Activated CD4-positive, CD25-positive, alpha-beta regulatory T cell treated with anti-CD3 and anti-CD28 coated beads, Interleukin-2, amount 50 U/mL, for 24 hours (primary cell): ENCODE data around the gene REEP2.

Source experiments
- ATAC-seq, 2 donors: fragments of 150-1000 bp; cut with Tn5 transposase; one replicate each; pipeline ENCODE4 v1.10.0; 2021; ENCODE audit warnings: mild to moderate bottlenecking in 1 of 2, moderate library complexity in 1 of 2

Gene REEP2

DNA sequence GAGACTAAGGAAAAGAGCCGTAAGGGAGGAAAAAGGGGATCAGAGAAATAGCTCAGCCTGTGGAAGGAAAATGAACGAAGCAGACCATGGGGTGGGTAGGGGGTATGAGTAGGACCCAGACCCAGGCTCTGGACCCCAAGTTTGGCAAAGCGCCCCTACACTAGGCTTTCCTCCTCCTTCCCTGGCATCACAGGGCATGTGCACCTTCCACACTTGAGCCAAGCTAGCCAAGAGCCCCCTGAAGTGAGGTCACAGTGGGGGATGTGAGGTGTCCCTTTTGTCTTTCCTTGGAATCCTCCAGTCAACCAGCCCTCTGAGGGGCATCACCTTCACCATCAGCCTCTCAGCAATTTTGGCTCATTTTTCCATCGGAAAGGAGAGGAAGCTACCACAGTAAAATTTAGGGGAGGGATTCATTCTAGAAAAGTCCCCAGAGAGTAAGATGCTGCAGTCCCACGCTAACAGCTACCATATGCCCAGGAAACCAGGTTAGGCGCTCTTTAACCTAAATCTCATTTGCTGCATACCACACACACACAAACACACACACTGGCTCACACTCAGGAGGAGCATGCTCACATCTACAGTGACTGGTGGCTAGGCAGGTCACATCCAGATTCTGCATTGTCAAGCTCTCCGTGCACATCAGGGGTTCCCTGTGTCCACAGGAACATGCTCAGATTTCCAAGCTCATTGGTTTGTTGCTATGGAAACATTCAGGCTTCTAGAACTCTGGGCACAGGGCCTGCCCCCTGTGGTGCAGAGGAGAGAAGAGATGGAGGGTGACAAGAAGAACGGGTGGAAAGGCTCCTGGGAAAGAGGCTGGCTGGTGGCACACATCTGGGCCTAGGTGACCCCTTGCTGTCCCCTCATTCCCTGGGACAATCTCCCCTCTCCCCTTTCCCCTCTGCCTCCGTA, 9.9 kb downstream of the REEP2 start:
- ATAC-seq: no peak

- peak; percentile 83 to 86 for ATAC-seq
Observed at GRCh38 chr5:138449501-138450239, 10.8 kb downstream of the REEP2 start.

DNA sequence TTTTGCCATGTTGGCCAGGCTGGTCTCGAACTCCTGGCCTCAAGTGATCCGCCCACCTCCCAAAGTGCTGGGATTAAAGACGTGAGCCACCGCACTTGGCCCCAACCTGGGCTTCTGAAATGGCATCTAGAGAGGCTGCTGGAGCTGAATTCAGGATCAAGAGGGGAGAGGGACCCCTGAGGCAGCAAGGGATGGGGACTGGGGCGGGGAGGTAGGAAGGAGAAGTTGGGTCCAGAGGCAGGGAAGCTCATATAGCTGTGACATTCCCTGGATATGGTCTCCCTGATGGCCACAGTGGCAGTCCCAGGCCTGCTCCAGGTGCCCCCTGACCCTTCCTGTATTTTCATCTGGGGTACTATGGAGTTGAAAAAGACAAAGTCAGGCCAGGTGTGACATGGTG, 12.1 kb downstream of the REEP2 start:
- ATAC-seq: no peak

GRCh38 chr5:138452720-138453119, 13.9 kb downstream of the REEP2 start:
- ATAC-seq: no peak

- no peak for ATAC-seq
Observed at GRCh38 chr5:138453590-138453989, 14.7 kb downstream of the REEP2 start.

GRCh38 chr5:138454121-138454520, 15.3 kb downstream of the REEP2 start:
- no peak for ATAC-seq

- no peak for ATAC-seq
Observed at GRCh38 chr5:138455232-138455930, 16.5 kb downstream of the REEP2 start.

DNA sequence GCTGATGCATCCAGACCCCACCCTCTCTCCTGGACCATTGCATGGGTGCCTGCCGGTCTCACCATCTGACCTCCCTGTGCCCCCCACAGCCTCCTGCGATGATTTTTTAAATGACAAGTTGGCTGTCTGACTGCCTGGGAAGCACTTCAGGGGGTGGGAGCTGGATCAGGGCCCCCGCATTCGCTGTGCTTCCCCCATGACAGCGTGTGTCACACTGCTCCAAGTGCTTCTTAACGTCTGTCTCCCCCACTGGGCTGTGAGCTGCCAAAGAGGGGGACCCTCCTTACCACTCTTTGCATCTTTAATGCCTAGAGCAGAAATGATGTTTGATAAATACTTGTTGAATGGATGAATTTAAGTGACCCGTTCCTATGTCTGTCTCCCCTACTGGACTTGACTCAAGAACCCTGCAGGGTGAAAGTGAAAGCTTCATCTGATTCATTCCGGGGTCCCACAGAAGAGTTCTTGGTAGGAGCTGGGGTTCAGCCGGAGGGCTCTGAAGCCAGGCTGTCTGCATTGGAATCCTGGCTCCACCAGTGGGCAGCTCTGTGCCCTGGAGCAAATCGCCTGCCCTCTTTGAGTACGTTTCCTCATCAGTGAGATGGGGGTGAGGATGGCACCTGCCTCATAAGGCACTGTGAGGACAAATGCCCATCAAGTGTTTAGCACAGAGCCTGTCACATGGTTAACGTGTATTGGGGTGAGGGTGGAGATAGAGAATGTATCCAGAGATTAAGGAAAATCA, 18.8 kb downstream of the REEP2 start:
- ATAC-seq: no peak

DNA sequence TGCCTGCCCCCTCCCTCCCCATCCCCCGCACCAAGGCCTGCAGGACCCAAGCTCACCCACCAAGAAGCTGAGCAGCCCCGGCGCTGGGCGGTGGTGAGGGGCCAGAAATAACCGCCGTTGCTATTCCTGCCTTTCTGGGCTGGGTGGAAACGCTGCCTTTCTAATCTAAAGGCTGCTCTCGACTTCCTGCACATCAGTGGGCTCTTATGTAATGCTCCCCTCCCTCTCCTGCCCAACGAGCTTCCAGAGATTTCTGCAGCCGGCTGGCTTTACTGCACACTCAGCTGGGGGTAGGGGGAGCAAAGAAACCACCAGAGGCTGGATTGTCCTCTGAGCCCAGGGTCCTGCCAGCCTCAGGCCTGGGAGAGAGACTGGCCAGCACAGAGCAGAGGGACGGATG, 19.5 kb downstream of the REEP2 start:
- no peak for ATAC-seq

DNA sequence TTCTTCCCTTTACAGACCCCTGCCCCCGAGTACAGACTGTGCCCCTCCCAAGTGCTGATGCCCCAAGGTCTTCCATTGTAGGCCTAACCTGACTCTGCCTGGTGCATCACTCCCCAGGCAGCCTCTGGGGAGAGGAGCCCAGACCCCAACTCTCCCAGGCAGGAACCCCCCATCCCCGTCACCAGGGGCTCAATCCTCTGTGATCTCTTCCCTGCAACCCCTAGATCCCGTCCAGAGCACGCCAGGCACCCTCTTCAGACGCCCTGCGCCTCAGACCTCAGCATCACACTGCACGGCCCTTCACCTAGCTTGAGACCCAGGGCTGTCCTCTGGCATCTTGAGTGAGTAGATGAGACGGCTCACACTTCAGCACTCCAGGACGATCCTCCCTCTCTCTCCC, 20.0 kb downstream of the REEP2 start:
- ATAC-seq: peak in 1 of 2 donors; percentile 14

DNA sequence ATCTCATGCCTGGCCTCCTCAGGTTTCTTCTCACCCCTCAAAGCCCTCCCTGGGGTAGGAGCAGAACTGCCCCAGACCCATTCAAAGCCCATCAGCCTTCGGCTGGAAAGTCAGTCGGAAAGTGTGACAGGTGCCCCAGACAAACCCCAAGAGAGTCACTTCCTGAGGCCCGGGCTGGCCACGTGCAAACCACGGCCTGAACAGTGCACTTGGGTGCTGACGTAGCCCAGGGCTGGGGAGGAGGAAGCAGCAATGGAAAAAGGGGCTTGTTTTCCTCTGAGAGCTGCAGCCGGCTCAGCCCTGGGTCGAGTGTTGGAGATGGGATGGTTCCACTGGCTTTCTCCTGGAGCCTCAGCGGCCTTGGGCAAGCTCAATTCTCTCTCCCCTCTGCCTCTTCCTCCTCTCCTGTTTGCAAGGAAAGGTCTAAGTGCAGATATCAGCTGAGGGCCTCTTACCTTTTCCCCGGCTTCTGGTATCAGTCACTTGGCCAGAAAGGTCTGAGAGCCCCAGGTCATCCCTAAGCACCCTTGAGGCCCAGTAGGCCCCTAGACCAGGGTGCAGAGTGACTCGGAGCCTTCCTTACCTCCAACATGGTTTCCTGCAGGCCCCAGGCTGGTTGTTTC, 20.6 kb downstream of the REEP2 start:
- ATAC-seq: peak; percentile 81

GRCh38 chr5:138460032-138460693, 21.3 kb downstream of the REEP2 start:
- ATAC-seq: no peak

- no peak for ATAC-seq
Observed at GRCh38 chr5:138461343-138462125, 22.7 kb downstream of the REEP2 start.

DNA sequence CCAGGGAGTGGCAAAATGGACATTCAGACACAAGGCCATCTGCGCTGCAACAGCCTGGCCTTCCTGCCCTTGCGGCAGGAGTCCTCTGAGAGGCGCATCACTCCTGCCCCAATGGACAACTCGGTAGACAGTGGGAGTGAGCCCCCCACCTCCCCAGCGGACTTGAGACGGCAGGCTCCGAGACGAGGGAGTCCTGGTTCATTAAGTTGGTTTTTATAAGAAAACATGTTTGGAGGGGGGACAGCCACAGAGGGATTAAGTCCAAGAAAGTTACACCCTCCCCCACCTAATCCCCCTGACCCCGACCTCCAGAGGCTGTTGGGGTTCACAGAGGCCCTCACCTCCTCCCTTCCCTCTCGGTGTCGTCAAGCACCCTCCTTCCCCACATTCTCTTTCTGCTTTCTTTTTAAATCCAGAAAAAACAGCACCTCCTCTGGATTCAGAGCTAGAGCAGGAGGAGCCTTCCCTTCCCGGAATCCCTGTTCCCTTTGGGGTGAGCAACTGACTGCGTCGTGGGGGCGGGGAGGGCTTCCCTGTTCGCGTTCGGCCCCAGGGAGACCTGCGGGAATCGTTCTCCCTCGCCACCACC, 24.7 kb downstream of the REEP2 start:
- ATAC-seq: no peak

- peak; percentile 58 to 60 for ATAC-seq
Observed at GRCh38 chr5:138464008-138464387, 25.1 kb downstream of the REEP2 start.

DNA sequence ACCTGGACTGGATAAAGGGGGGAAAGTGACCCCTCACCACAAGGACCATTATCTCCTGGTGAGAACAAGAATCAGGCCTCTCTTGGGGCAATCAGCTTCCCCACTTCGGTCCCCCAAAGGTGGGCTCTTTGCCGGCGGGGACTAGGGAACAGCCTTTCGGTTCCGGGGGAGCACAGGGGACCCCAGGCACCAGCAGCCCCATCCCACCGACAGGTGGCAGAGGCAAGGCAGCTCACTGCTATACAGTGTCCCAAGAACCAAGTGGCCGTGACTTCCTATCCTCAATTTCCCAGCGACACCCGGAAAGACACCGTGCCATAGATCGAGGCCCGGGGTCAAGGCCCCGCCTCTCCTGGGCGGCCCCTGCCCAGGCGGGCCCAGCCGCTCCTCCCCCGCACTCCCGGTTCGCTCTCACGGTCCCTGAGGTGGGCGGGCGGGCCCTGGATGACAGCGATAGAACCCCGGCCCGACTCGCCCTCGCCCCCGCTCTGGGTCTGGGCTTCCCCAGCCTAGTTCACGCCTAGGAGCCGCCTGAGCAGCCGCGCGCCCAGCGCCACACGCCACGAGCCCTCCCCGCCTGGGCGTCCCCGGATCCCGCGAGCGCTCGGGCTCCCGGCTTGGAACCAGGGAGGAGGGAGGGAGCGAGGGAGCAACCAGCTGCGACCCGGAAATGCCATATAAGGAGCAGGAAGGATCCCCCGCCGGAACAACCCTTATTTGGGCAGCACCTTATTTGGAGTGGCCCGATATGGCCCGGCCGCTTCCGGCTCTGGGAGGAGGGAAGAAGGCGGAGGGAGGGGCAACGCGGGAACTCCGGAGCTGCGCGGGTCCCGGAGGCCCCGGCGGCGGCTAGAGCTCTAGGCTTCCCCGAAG, 25.8 kb downstream of the REEP2 start:
- peak; percentile 76 to 77 for ATAC-seq

DNA sequence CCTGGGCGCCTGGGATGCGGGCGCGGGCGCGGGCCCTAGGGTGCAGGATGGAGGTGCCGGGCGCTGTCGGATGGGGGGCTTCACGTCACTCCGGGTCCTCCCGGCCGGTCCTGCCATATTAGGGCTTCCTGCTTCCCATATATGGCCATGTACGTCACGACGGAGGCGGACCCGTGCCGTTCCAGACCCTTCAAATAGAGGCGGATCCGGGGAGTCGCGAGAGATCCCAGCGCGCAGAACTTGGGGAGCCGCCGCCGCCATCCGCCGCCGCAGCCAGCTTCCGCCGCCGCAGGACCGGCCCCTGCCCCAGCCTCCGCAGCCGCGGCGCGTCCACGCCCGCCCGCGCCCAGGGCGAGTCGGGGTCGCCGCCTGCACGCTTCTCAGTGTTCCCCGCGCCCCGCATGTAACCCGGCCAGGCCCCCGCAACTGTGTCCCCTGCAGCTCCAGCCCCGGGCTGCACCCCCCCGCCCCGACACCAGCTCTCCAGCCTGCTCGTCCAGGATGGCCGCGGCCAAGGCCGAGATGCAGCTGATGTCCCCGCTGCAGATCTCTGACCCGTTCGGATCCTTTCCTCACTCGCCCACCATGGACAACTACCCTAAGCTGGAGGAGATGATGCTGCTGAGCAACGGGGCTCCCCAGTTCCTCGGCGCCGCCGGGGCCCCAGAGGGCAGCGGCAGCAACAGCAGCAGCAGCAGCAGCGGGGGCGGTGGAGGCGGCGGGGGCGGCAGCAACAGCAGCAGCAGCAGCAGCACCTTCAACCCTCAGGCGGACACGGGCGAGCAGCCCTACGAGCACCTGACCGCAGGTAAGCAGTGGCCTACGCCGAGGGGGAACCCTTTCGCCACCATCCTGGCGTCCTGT, 26.6 kb downstream of the REEP2 start, which contains the start of gene EGR1:
Gene EGR1 (plus strand): TSS at position 219 of the 864 bp plus-strand sequence. CDS start 283 bp downstream, at position 502.
- ATAC-seq: peak; percentile 66 to 69
